GM19455 (cell line): Measurements from ENCODE around the gene PAX7.
"Not testable (repeated sequence)": the region's sequence is repeated elsewhere in the genome, so short reads cannot be mapped to it uniquely, and the experiment has no call there.

ENCODE experiments used
- ATAC-seq: cut with Tn5 transposase; IDR thresholded peaks from one replicate; pipeline ENCODE4 v1.9.1; 2021; ENCODE audit not compliant: unreplicated experiment

The PAX7 gene

DNA sequence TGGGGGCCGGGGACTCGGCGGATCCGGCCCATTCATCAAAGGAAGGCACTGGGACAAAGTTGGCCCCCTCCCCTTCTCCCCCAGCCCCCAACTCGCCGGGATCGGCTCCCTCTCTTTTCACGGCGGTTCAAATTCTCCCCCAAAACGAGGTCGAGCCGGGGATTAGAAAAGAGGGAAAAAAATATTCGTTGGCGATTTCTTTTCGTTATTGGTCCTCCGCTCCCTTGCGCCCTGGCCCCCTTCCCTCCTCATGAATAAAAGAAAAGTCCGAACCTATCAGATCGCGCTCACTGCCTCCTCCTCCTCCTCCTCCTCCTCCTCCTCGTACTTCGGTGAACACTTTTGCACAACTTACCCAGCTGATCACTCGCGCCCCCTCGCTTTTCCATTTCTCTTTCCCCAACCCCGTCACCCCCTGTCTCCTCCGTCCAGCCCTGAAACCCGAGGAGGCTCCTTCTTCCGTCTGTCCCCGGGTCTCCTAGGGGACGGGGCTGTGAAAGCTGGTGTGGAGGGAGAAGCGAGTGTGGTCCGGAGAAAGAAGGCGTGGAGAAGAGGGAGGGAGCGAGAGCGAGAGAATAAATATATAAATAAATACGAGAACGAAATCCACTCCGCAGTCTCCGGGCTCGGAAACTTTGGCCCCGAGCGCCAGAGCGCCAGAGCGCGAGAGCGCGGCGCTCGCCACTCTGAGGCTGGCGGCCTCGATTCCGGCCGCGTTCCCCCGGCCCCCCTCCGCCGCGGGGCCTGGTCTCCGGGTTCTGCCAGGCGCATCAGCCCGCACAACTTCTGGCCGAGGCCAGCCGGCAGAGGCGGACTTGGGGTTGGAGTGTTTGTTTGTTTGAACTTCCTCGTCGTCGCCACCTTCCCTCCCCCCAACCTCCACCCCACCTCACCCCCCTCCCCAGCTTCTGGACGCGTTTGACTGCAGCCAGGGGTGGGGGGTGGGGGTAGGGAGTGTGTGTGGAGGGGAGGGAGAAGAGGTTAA is at the start of gene PAX7:
PAX7 (plus strand) TSS at position 336 of the 985 bp plus-strand sequence. CDS start 758 bp downstream, outside the sequence.
- no peak for ATAC-seq

DNA sequence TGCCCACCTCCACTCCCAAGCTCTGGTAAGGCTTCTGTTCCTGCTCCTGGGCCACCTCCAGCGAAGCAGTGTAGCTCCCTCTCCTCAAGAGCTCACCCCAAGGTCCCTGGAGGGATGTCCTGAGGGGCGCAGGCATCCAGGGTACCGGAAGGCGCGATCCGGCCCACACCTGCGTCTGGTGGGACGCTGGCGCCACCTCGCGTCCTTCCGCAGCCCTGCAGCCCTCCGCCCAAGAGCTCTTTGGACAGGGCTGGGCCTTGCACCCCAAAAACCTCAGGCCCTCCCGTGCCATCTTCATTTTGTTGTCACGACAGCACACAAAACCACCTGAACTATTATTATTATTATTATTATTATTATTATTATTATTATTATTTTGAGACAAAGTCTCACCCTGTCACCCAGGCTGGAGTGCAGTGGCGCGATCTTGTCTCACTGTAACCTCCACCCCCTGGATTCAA is 49.2 kb upstream of the PAX7 start:
- no peak for ATAC-seq

DNA sequence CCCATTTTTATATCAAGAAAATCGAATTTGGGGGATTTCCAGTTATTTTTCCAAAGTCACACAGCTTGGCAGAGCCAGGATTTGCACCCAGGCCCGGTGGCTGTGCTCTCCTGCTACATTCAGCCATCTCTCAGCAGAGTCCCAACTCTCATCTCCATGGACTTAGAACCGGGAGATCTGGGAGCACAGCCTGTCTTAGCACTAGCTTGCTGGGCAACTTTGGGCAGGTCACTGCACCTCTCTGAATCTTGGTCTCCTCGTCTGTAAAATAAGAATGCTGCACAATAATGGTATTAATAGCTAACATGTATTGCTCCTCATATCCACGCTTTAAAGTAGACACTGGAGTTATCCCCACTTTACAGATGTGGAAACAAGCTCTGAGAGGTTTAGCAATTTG is 47.8 kb upstream of the PAX7 start:
- no peak for ATAC-seq

DNA sequence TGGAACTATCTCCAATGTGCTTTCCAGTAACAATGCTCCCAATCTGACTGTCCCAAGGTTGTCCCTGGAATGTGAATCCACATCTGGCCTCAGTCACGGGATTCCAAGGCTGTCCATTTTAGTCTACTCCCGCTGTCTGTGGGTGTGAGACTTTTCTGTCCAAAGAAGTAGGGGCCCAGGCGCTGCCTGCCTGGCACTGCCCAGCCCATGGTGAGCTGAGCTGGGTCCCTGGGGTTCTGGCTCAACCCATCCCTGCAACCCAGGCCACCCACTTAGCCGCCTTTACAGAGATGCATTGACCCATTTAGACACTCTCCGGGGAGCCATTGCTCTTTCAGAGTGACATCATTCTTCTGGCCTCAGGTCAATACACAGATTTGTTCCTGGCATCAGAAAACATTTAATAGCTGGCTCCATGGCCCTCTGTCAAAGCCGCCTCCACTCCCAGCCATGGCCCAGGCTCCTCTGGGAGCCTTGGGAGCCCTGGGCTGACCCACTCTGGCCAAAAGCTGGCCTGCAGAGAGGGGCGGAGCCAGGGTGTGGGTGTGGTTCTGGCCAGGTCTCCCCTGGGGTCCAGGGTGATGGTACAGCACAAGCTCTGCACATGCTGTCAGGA is 47.2 kb upstream of the PAX7 start:
- ATAC-seq: no peak

DNA sequence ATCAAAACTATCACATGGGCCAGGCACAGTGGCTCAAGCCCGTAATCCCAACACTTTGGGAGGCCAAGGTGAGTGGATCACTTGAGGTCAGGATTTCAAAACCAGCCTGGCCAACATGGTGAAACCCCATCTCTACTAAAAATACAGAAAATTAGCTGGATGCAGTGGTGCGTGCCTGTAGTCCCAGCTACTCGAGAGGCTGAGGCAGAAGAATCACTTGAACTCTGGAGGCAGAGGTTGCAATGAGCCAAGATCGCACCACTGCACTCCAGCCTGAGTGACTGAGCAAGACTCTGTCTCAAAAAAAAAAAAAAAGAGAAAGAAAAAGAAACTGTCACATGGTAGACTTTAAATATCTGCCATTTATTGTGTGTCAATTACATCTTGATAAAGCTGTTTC is 44.6 kb upstream of the PAX7 start:
- ATAC-seq: not testable (repeated sequence)

DNA sequence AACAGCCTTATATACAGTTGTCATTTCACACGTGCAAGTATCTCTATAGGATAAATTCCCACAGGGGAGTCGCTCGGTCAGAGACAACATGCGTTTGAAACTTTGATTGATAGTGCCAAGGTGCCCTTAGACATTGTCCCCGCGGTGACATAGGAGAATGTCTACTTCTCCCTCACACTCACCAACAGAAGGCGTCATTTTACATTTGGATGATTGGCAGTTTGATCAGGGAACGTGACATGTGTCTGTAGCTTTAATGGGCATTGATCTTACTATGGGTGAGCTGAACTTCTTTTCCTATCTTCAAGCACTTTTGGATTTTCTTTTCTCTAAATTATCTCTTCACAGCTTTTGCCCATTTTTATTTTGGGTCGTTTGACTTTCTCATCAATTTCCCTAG is 42.6 kb upstream of the PAX7 start:
- no peak for ATAC-seq

DNA sequence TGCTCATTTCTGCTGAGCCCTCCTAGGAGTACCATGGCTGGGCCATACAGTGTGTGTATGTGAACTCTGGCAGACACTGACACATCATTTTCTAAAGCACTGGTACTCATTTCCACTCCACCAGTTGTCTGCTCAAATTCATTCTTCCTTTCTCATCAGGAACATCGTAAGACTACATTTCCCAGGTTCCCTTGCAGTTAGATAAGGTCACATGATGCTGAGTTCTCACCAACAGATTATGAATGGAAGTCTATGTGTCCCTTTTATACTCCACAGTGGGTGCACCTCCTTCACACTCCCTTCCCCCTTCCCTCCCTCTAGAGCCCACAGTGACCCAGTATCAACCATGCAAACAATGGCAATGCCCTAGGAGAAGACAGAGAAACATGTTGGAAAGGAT is 38.3 kb upstream of the PAX7 start:
- no peak for ATAC-seq

DNA sequence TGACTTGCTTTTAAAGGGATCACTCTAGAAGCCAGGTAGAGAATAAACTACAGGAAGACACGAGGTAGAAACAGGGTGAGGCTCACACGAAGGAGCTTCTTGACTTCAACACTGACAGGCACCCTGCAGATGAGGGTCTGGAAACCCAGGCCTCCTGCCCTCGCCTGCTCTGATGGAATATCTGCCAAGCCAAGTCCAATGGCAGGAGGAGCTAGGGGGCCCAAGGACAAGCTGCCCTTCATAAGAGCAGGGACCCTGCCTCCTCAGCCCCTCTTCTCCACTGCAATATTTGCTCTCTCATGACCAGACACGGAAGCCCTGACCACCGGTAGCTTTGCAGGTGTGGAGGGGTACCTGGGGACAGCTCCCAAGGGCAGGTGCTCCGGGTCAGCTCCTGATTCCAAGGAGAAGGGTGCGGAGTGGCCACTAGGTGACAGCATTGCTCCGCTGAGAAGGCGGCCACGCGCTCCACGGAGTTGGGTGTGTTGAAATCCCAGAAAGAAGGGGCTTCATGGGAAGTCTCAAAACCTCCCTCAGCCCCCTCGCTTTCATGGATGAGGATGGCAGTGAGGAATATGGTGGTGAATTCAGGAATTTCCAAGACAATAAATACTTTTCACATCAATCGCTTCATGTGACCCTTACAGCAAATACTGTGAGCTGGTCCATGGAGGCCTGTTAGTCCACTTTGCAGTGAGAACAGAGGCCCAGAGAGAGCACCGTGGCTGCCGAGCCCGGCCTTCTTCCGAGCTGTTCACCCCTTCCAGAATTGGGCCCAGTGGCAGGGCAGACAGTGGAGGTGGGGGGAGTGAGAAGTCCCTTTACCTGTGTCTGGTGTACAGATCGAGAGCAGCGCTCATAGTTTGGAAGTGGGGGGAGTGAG is 33.2 kb upstream of the PAX7 start:
- no peak for ATAC-seq

DNA sequence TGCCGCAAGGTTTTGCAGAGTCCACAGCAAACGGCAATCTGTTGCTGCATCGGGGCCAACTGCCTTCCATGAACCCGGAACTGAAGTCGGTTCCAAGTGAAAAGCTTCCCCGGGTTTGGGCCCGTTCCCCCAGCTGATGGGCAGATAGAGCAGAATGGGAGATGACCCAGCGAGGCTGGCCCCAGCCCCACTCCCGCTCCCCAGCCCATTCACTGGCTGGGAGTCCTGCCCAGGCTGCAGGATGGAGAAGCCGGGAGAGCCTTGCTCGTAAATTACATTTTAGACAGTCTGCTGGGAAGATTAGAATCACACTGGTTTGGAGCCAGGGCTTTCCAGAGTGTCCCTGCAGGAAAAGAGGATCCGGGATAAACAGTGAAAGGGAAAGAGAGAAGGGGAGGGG is 31.6 kb upstream of the PAX7 start:
- ATAC-seq: no peak

DNA sequence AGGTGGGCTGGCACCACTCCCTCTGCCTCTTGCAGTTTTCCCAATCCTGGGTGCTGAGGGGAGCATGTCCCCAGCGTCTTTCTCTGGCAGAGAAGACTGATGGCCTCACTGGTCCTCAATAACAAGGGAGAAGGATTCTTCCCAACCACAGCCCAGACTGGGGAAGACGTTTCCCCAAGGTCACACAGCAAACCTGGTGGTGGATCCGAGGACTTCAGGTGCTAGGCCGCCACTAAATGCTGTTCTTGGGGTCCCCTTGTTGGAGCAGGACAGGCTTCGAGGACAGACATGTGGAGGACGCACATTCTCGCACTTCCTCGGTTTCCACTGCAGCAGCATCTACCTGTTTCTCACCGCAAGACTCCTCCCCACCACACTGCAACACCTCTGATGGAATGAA is 30.9 kb upstream of the PAX7 start:
- ATAC-seq: no peak

DNA sequence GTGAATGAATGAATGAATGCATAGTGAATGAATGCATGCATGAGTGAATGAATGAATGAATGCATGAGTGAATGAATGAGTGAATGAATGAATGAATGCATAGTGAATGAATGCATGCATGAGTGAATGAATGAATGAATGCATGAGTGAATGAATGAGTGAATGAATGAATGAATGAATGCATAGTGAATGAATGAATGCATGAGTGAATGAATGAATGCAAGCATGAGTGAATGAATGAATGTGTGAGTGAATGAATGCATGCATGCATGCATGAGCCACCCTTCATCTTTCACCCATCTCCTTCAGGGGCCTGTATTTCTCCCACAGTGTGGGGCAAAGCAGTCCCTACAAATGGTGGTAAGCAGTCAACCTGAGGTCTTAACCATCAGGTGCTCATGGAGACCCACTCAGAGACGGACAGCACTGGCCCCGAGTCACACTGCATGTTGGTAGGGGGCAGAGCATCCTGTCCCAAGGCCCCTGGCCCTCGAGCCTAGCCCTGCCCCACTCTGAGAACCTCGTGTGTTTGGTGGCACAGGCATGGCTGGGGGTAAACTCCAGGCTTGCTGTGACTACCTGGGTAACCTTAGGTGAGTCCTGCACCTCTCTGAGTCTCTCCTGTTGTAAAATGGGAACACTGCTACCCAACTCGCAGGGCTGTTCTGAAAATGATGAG is 28.0 kb upstream of the PAX7 start:
- ATAC-seq: no peak

DNA sequence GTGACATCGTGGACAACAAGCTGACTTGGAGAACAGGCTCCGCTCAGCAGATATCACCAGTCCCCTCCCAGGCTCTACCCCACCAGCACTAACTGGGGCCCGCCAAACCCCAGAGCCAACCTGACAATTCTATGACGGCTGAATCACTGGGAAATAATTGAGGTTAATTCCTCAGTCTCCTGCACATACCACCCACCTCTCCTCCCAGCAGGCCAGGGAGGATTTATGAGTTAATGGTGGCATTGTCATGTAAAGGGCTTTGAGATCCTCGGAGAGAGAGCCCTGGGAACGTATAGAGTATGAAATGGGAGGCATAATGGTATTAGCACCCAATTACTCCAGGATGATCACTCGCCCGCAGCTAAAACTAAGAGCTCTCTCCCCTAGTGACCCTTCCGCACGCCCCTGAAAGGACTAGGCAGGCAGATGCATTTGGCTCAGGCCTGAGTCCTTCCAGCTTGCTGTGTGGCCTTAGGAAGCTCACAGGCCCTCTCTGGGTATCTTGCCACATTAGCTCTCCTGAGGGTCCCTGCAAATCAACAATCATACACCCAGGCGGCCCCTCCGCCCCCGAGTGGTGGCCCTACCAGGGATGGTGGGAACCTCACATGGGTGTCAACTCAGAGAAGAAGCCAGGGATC is 27.3 kb upstream of the PAX7 start:
- ATAC-seq: no peak

DNA sequence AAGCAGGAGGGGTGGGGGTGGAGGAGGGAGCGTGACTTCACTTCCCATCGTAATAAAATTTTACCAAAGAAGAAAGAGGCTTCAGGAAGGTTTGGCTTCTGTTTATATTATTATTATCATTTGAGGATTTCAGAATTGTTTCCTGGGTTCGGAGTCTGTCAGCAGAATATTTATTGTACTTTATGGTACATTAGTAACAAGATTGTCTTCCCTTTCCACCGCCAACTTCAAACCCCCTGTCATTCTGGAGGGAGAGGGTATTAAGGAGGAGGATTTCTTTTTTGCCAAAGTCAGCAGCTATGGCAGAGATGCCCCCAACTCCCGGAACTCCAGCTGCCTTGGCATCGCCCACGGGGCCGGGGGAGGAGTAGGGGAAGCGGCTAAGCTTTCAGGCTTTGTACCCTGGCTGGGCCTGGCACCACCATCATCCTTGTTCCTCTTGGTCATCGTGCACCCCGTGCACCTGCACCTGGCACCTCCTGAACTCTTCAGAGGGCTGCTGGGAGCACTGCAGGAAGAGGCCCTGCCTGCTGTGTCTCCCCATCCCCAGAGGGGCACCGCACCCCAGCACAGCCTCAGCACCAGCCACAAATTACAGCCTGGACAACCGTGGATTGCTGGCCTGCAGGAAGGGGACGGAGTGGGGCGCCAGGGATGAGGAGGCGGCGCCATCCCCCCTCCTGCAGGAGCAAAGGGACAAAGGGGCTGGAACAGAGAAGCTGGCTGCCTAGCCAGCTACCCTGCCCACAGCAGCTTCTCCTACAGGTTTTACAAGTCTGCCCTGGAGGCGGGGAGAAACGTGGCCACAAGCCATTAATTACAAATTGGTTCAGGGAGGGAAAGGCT is 24.0 kb upstream of the PAX7 start:
- no peak for ATAC-seq

DNA sequence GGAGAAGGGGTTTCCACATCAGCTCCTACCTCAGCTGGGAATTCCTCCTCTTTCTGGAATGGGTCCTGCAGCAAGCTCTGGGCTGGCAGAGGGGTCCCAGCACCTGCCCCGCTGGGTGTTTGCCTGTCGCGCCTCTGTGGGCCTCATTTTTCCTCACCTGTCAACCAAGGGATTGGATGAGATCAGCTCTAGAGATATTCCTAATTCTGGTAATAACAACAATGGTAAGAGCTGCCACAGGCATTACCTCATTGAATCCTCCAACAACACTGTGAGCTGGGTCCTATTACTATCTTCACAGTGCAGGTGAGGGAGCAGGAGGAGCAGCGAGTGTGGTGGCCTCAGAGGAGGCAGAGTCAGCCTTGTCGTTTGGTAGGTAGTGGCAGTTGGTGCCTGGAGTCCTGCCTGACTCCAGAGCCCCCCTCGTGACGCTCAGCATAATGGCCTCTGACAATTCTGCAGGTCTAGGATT is 23.3 kb upstream of the PAX7 start:
- no peak for ATAC-seq

DNA sequence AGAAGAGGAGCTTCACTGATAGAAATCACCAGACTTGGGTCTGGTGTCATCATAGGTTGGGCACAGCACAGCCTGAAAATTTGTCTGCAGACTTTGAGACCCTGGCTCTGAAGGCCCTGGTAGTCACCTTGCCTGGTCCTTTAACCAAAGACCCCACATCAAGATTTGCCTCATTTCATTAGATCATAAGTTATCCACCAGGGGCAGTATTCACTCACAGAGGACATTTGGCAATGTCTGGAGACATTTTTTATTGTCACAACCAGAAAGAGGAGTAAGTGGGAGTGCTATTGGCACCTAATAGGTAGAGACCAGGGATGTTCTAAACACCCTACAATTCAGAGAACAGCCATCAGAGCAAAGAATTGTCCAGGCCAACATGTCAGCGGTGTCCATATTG is 22.1 kb upstream of the PAX7 start:
- ATAC-seq: no peak

DNA sequence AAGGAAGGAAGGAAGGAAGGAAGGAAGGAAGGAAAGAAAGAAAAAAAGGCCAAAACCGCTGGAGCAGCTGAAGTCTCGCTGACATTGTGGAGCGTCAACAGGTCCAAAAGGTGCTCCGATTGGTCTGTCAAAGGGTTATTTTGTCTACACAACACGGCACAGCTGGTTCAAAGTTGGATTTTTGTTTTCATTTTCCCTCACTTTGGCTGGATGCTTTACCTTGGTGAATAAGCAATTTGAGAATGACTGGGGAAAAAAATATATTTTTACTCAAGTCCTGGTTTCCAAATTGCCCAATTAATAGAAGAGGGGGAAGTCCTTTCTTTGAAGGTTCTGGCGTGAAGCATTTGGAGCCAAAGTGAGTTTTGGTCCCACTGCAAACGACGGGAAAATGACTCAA is 19.3 kb upstream of the PAX7 start:
- no peak for ATAC-seq

DNA sequence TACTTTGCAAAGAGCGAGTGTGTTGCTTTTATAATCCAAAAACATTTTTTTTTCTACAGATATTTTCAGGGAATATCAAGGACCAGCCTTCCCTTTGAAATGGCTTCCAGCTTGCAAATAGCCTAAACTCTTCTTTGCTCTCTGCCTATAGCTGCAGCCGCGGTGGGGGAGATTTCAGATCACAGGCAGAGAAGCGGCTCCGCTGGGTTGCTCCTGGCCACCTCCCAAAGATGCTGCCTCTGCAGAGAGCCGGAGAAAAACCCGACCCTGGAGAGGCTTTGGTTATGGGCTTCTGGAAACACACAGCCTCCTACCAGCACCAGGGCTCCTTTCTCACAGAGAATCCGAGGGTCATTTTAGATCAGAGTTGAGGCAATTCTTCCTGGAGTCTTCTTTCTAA is 18.6 kb upstream of the PAX7 start:
- no peak for ATAC-seq

DNA sequence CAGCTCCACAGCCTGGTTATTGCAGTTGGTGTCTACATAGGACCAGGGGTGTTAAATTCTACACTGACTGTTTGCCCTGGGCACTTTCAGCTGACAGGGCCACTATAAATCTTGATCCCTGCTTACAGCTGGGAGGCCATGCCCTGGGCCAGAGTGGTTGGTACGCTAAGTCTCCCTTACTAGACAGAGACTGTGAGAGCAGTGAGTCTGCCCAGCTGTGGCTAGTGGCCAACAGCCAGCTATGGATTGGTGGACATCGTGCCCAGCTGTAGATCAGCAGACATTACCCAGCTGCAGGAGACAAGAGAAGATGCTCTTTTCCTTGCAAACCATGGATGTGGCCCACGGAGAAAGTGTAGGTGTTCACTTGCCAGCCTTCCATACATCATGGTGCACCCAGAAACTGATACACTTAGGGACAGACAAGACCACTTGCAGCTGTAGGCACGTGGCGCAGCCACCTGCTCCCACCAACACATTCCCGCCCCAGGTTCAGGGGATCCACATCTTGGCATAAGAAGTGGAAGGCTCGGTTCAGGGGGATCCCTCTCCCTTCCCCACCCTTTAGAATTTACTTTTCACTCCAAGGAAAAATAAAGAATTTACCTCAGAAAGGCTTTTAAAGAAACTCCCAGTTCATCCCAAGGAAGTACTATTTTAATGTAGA is 16.4 kb upstream of the PAX7 start:
- no peak for ATAC-seq
